HS-5 (cell line): ENCODE measurements around the gene FIGLA.
"Not testable (repeated sequence)": the region's sequence is repeated elsewhere in the genome, so short reads cannot be mapped to it uniquely, and the experiment has no call there.

Experiments used
- DNase-seq: peaks from one replicate; pipeline ENCODE4 v3.0.0-alpha.2; 2012; ENCODE audit warnings: low read depth

FIGLA gene

DNA sequence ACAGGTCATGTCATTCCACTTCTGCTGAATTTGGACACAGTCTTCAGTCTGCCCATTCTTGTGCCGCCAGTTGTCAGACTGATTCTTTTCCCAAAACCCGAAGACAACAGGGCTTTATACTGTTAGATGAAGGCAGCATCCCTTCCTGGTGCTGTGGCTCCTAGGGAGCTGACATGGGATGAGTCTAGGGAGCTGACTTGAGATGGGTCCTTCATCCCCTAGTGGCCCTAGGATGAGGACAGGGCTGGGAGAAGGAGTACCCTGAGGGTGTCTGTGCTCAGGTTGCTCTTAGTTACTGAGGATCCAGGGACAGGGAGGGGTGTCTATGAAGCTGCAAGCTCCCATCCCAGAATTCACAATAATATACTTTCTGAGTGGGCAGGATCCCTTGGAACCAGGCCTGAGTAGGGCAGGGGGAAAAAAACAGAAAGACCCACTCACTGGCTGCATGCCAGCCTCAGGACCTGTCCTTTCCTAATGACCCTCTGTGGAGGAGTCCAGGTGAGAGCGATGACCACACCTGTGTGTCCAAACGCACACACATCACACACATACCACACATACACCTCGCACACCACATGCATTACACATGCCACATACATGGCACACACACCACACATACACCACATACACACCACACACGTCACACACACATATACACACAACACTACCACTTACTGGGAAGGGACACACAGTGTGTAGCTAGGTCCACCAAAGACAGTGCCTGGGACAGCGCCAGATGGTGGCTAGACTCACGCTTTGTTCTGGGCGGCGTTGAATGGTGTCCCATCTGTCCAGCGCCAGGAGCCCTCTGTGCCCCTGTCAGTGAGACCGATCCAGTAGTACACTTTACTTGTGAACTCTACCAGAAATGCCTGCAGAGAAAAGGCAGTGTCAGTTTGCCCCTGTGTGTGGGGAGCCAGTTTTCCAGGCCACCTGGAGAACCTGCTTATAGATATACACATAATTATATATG lies 18.8 kb upstream of the FIGLA start:
- no peak for DNase-seq

GRCh38 chr2:70807828-70808118 lies 17.3 kb upstream of the FIGLA start:
- no peak for DNase-seq

GRCh38 chr2:70807102-70807827 lies 16.8 kb upstream of the FIGLA start:
- DNase-seq = no peak

GRCh38 chr2:70806620-70807019 lies 16.2 kb upstream of the FIGLA start:
- no peak for DNase-seq

- DNase-seq = no peak
These were observed 15.6 kb upstream of the FIGLA start for GRCh38 chr2:70806013-70806412.

DNA sequence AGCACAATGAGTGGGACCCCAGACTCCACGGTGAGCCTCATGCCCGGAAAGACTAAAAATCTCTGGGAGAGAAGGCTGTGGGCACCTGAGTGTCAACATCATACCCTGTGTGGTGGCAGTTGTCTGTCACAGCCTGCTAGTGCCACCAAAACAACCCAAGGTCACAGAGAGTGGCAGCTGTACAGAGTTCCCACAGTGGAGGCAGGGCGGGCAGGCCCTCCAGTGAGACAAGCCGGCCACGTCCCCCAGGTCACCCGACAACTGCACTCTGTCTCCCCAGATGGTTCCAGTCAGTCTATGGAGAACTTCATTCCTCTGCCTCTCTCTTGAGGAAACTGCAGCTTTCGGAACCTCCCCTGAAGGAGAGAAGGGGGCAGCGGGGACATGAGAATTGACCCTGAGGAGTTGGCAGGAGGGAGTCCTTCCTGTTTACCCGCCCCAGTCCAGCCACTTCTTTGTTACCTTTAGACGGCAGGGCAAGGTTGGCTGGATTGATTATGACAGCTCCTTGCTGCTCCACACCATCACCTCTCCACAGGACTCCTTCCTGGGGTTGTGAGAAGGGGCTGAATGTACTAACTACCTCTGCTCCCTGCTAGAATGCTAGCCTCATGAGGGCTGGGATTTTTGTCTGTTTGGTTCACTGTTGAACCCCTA lies 11.3 kb upstream of the FIGLA start:
- no peak for DNase-seq

DNA sequence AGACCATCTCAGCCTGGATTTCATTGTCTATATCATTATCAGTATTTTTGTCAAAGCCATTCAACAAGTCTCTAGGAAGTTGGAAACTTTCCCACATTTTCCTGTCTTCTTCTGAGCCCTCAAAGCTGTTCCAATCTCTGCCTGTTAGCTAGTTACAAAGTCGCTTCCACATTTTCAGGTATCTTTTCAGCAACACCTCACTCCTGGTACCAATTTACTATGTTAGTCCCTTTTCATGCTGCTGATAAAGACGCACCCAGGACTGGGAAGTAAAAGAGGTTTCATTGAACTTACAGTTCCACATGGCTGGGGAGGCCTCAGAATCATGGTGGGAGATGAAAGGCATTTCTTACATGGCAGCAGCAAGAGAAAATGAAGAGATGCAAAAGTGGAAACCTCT lies 9.3 kb upstream of the FIGLA start:
- no peak for DNase-seq

- DNase-seq = not testable (repeated sequence)
These were observed 7.6 kb upstream of the FIGLA start for GRCh38 chr2:70797996-70798395.

GRCh38 chr2:70797506-70797905 lies 7.1 kb upstream of the FIGLA start:
- DNase-seq = no peak

- DNase-seq = no peak
These were observed 5.8 kb upstream of the FIGLA start for GRCh38 chr2:70796262-70796661.

DNA sequence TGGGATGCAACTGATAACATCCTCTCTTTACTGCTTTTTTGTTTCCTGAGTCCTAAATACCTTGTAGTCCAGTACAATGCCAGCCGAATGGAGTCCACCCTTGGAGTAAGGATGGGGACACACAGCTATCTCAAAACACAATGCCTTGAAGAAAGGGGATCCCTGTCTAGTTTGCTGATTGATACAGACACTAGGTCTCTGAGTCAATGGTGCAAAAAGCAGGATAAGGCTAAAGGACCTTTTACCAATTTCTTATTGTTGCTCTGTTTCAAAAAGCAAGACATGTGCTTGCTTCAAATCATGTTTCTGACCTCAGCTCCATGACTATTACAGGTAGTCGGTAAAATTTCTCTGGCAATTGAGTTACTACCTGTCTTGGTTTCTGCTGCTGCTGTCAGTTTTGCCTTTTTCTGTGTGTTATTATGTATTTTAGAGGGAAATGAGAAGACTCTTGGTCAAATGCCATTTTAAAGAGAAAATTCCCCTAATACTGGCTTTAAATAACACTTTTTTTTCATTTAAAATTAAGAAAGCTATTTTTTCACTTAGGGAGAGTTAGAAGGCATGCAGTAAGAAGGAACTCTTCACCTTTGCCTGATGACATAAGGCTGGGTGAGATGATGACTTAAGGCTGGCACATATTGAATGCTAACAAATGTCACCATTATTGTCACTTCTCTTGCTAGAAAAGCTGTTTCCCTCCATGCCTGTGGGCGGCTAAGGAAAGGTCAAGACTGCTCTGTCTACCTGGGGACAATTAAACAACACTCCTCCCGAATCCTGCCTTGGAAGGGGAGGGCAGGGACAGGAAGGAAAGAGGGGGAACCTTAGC lies 4.9 kb upstream of the FIGLA start:
- no peak for DNase-seq

DNA sequence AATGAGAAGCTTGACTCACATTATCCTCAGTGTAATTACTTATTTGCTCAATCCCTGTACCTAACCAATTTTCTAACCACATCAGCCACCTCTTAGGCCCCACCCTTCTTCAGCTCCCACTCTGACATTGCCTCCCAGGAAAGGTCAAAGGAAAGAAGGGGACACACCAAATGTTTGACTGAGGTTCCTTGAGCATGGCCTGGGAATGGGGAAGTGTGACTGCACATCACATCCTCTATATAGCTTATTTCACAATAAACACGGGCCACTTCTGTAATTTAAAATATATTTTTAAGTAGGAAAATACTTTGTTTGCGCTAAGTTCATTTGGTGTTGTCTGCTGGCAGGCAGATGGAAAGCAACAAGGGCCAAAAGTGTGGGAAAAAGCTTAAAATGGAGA lies 3.0 kb upstream of the FIGLA start:
- no peak for DNase-seq

- peak; percentile 18 for DNase-seq
These were observed 923 bp downstream of the FIGLA start for GRCh38 chr2:70789304-70790135.

DNA sequence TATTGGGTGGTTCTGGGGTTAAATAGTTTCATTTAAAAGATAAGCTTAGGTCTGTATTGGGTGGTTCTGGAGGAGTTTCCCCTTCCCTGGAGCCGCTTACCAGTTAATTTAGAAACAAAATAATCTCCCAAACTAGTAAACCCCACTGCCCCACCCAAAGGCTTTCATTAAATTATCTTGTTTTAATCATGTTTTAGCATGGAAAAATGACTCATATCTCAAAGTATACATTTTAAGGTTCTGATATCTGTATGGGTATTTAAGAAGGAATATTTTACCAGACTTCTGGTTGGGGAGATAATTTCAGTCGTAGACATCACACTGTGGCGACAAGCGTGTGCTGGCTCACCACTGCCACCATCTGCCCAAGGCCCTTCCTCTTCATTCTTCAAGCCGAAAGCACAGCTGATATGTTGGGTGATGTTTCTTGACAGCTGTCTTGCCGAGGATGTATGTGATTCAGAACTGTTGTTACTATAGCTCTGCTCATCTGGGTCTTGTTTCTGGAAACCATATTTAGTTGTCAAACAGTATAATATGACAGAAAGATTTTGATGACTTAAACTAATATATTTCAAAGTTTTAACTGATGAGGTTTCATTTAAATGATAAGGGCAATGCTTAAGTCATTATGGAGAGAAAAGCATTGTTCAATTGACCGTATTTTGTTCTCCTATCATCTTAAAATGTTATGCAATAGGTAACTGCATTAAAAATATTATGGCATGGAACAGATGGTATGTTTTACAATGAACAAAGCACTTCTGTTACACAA lies 5.1 kb downstream of the FIGLA start:
- DNase-seq = no peak

DNA sequence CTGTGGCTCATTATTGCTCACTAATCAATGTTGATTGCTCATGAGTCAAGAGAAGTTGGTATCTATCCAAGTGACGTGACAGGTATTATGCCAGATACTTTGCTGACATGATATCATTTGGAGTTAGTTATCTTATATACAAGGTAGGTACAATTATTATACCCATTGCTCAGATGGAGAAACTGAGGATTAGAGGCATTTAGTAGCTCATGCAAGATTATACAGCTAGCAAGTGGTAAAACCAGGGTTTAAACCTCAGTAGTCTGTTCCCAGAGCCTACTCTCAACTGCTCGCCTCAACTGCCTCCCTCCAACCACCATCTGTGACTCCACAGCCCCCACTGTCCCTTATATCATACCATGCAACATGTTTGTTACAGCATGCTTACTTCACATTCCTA lies 6.1 kb downstream of the FIGLA start:
- DNase-seq = no peak

GRCh38 chr2:70779911-70780545 lies 10.4 kb downstream of the FIGLA start:
- peak; percentile 14 for DNase-seq

GRCh38 chr2:70779491-70779890 lies 11.0 kb downstream of the FIGLA start:
- no peak for DNase-seq

DNA sequence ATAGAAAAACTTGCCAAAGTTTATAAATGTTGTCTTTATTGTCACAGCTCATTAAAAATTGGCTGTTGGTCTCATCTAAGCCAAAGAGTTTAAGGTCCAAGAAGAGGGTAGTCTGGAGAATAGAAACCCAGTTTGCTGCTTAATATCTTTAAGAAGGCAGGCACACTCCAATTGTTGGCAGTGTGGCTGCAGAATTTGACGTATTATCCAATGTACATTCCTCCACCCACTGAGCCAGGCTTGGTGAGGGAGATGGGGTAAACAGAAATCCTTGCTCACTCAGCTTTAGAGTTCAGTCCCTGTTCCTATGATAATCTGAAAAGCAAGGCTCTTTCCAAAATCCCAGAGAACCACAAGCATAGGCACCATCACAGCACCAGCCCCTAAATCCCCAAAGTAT lies 11.8 kb downstream of the FIGLA start:
- DNase-seq = no peak

DNA sequence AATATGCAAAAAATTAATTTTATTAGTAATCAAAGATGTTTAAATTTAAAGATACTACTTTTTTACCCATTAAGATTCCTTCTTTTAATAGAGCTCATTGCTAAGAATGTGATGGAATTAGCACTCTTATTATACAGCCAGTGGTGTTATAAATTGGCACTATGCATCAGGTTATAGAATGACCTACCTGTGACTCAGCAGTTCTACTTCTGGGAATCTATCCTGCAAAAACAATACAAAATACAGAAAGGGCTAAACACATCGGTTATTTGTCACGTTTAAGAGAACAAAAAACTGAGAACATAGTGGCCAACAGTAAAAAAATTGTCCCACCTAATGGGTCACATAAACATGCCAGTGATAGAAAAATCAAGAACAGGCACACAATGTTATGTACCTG lies 13.0 kb downstream of the FIGLA start:
- DNase-seq = no peak

DNA sequence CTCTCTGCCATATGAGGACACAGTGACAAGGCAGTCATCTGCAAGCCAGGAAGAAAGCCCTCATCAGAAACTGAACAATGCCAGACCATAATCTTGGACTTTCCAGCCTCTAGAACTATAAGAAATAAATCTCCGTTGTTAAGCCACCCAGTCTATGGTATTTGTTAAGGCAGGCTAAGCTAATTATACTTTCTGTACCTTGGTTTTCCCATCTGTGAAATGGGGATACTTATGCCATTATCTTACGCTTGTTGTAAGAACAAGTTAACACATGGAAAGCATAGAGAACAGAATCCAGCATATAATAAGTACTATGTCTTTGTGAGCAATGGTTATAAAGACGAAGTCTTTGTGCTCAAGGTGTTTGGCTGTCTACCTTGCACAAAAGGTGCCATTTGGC lies 14.2 kb downstream of the FIGLA start:
- DNase-seq = no peak
